ENCODE results near the gene OGFOD1.

DNA sequence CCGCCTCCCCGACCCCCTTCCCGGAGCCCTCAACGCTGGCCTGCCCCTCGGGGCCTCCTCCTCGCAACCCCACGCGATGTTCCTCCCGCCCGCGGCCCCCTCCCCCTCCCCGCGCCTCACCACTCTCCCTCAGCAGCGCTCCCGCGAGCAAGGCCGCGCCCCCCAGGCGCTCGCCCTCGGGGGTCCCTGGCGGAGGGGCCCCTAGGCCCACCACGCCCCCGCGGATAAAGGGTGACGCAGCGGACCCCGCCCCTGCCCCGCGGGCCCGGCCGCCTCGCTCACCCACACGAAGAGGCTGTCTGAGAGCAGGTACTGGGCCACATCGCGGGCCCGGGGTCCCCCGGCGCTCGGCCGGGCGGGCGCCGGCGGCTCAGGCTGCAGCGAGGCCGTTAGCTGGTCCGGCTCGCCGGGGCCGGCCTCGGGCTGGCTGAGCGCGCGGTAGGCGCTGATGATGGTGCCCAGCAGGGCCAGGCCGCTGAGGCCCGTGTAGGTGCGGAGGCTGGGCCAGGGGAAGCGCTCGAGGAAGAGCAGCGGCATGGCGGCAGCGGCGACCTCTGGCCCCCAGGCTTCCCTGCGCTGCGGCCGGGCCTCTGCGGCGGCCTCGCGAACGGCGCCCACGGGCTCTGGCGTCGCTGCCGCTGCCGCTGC lies 26.4 kb upstream of the OGFOD1 start:
- TF ChIP-seq, protein P1, sequence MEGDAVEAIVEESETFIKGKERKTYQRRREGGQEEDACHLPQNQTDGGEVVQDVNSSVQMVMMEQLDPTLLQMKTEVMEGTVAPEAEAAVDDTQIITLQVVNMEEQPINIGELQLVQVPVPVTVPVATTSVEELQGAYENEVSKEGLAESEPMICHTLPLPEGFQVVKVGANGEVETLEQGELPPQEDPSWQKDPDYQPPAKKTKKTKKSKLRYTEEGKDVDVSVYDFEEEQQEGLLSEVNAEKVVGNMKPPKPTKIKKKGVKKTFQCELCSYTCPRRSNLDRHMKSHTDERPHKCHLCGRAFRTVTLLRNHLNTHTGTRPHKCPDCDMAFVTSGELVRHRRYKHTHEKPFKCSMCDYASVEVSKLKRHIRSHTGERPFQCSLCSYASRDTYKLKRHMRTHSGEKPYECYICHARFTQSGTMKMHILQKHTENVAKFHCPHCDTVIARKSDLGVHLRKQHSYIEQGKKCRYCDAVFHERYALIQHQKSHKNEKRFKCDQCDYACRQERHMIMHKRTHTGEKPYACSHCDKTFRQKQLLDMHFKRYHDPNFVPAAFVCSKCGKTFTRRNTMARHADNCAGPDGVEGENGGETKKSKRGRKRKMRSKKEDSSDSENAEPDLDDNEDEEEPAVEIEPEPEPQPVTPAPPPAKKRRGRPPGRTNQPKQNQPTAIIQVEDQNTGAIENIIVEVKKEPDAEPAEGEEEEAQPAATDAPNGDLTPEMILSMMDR (conservative IDR thresholded peaks at IDR 0.05; ENCODE audit: low read depth in 2 of 2), result no peak
- TF ChIP-seq EZH2 (IDR thresholded peaks at IDR 0.05; ENCODE audit: low read depth, unreplicated experiment), result no peak
- TF ChIP-seq CREB1 (CRISPR knock-in tag; IDR thresholded peaks at IDR 0.05; ENCODE audit: low read depth), result no peak
- peak; percentile 4; the same call in 1 of the 2 replicates for TF ChIP-seq POLR2AphosphoS5 (IDR thresholded peaks at IDR 0.05; ENCODE audit: low read depth)
- no peak for TF ChIP-seq JUNB (IDR thresholded peaks at IDR 0.05; ENCODE audit: unreplicated experiment)
- TF ChIP-seq, protein P2, sequence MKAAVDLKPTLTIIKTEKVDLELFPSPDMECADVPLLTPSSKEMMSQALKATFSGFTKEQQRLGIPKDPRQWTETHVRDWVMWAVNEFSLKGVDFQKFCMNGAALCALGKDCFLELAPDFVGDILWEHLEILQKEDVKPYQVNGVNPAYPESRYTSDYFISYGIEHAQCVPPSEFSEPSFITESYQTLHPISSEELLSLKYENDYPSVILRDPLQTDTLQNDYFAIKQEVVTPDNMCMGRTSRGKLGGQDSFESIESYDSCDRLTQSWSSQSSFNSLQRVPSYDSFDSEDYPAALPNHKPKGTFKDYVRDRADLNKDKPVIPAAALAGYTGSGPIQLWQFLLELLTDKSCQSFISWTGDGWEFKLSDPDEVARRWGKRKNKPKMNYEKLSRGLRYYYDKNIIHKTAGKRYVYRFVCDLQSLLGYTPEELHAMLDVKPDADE (IDR thresholded peaks at IDR 0.05), result no peak
- TF ChIP-seq EZH2phosphoT487 (IDR thresholded peaks at IDR 0.05; ENCODE audit: unreplicated experiment), result no peak
- TF ChIP-seq, protein P3, sequence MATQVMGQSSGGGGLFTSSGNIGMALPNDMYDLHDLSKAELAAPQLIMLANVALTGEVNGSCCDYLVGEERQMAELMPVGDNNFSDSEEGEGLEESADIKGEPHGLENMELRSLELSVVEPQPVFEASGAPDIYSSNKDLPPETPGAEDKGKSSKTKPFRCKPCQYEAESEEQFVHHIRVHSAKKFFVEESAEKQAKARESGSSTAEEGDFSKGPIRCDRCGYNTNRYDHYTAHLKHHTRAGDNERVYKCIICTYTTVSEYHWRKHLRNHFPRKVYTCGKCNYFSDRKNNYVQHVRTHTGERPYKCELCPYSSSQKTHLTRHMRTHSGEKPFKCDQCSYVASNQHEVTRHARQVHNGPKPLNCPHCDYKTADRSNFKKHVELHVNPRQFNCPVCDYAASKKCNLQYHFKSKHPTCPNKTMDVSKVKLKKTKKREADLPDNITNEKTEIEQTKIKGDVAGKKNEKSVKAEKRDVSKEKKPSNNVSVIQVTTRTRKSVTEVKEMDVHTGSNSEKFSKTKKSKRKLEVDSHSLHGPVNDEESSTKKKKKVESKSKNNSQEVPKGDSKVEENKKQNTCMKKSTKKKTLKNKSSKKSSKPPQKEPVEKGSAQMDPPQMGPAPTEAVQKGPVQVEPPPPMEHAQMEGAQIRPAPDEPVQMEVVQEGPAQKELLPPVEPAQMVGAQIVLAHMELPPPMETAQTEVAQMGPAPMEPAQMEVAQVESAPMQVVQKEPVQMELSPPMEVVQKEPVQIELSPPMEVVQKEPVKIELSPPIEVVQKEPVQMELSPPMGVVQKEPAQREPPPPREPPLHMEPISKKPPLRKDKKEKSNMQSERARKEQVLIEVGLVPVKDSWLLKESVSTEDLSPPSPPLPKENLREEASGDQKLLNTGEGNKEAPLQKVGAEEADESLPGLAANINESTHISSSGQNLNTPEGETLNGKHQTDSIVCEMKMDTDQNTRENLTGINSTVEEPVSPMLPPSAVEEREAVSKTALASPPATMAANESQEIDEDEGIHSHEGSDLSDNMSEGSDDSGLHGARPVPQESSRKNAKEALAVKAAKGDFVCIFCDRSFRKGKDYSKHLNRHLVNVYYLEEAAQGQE (IDR thresholded peaks at IDR 0.05; ENCODE audit: unreplicated experiment), result no peak
- TF ChIP-seq STAT1 (IDR thresholded peaks at IDR 0.05; ENCODE audit: unreplicated experiment), result no peak
